Cardiac septum (tissue), 1 donor: ENCODE measurements around the gene ITGA4. TPM values are rescaled to one million over a fixed set of nuclear protein-coding genes. Genes with fewer than 3 reads are reported as not detected.
A peak's percentile ranks its signal among the peaks of the same experiment; 100 is the strongest.
"Not testable (repeated sequence)": the region's sequence is repeated elsewhere in the genome, so short reads cannot be mapped to it uniquely, and the experiment has no call there.

Experiments used
- DNase-seq: peaks from one replicate; pipeline ENCODE4 v3.0.0-alpha.2; 2020; ENCODE audit warnings: low spot score
- intact Hi-C: fragments of 100-400 bp; cut with DNase I; formaldehyde crosslinking; loops from one replicate; pipeline ENCODE4 v1.14.0; 2022
- long read RNA-seq: library from polyadenylated mRNA; unstranded; transcript quantifications from one replicate; pipeline ENCODE4 v2.0.0, GENCODE V29; 2021
- total RNA-seq: library from RNA; stranded (reverse); fragmentation: NEBNext Ultra II Directional; extraction: Animal tissue kit (Norgen Biotek cat#: 25700); gene quantifications from one replicate; pipeline ENCODE4 v1.2.1, GENCODE V29; 2021
- donor health status: DM: no; HTN: no; CAD: no.

The ITGA4 gene
- 3.4 TPM for total RNA-seq
- long read RNA-seq, partial matches to known transcripts = 1 of 1 reads
- long read RNA-seq, other reads (novel, unspliced or antisense) = 0 of 1 reads

GRCh38 chr2:181457121-181457740 lies at the start of gene ITGA4:
ITGA4 (plus strand) TSS chr2:181457386; CDS start chr2:181457655, 269 bp downstream.
- DNase-seq = peak; percentile 89
- intact Hi-C loops = loop anchor here (5.0 kb wide), 1 partner anchor 355 kb away; no protein-coding TSS in a partner anchor

- DNase-seq = no peak
- intact Hi-C loops = no loop called here
Observed at GRCh38 chr2:181408861-181409260, 48.3 kb upstream of the ITGA4 start.

GRCh38 chr2:181411105-181411849 lies 45.9 kb upstream of the ITGA4 start:
- intact Hi-C loops = no loop called here
- no peak for DNase-seq

- intact Hi-C loops = no loop called here
Observed at GRCh38 chr2:181419129-181419855, 37.9 kb upstream of the ITGA4 start.

GRCh38 chr2:181420259-181421130 lies 36.7 kb upstream of the ITGA4 start:
- intact Hi-C loops = no loop called here
- no peak for DNase-seq

More at GRCh38 chr2:181419129-181419855, 37.9 kb upstream of the ITGA4 start:
- no peak for DNase-seq

GRCh38 chr2:181421131-181421458 lies 36.1 kb upstream of the ITGA4 start:
- no peak for DNase-seq
- intact Hi-C loops = no loop called here

GRCh38 chr2:181421464-181421863 lies 35.7 kb upstream of the ITGA4 start:
- no peak for DNase-seq
- intact Hi-C loops = no loop called here

GRCh38 chr2:181426672-181427071 lies 30.5 kb upstream of the ITGA4 start:
- intact Hi-C loops = no loop called here

GRCh38 chr2:181430406-181431118 lies 26.6 kb upstream of the ITGA4 start:
- DNase-seq = no peak
- intact Hi-C loops = no loop called here

More at GRCh38 chr2:181426672-181427071, 30.5 kb upstream of the ITGA4 start:
- DNase-seq = no peak

- no peak for DNase-seq
- intact Hi-C loops = no loop called here
Observed at GRCh38 chr2:181431674-181432073, 25.5 kb upstream of the ITGA4 start.

GRCh38 chr2:181438261-181438660 lies 18.9 kb upstream of the ITGA4 start:
- intact Hi-C loops = no loop called here

GRCh38 chr2:181440344-181440743 lies 16.8 kb upstream of the ITGA4 start:
- no peak for DNase-seq
- intact Hi-C loops = no loop called here

More at GRCh38 chr2:181438261-181438660, 18.9 kb upstream of the ITGA4 start:
- DNase-seq = no peak

GRCh38 chr2:181440919-181441318 lies 16.3 kb upstream of the ITGA4 start:
- intact Hi-C loops = no loop called here
- DNase-seq = no peak

GRCh38 chr2:181441670-181442069 lies 15.5 kb upstream of the ITGA4 start:
- DNase-seq = no peak
- intact Hi-C loops = no loop called here

- intact Hi-C loops = no loop called here
- no peak for DNase-seq
Observed at GRCh38 chr2:181444654-181445053, 12.5 kb upstream of the ITGA4 start.

GRCh38 chr2:181446985-181447384 lies 10.2 kb upstream of the ITGA4 start:
- intact Hi-C loops = no loop called here
- no peak for DNase-seq

GRCh38 chr2:181449278-181449677 lies 7.9 kb upstream of the ITGA4 start:
- intact Hi-C loops, DNase-seq: not testable (repeated sequence)

- intact Hi-C loops = loop anchor here (5.0 kb wide), 1 partner anchor 353 kb away; no protein-coding TSS in a partner anchor
- DNase-seq = no peak
Observed at GRCh38 chr2:181454686-181455450, 2.3 kb upstream of the ITGA4 start.
